Measurements from ENCODE around the gene C16orf92. TPM values are rescaled to one million over a fixed set of nuclear protein-coding genes. Genes with fewer than 3 reads are reported as not detected.

C16orf92 gene
- total RNA-seq, 1 experiment from 2014 or later = not detected

GRCh38 chr16:29978081-29978480 is 44.9 kb upstream of the C16orf92 start:
- intact Hi-C loops (cut with micrococcal nuclease; ENCODE audit: unreplicated experiment) = no loop called here
- no TSS peak for BruUV-seq (replicated peaks)
- peaks cover 28% of the 10 kb centered on the region for H3K36me3 ChIP-seq (ENCODE audit: control insufficient read depth, insufficient read depth, low read length)

DNA sequence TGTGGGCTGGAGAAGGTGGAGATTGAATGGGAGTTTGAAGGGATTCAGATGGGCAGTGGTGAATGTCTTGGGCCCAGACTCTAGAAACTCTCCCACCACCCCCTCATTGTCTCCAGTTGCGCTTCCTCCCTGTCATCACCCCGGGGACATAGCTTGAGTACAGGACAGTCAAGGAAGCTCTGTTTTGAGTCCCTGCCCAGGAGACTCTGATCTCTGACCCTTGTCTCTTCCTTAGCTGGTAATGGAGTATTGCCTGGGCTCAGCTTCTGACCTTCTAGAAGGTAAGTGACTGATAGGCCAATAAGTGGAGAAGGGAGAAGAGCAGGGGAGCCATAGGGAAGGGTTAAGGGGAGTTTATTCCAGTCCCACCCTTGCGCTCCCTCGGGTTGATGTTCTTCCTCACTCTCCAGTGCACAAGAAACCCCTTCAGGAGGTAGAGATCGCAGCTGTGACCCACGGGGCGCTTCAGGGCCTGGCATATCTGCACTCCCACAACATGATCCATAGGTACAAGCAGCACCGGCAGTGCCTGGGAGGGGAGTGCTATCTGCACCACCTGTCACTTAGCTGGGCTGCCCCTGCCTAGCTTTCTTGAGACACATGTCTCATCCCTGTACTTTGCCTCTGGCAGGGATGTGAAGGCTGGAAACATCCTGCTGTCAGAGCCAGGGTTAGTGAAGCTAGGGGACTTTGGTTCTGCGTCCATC is 44.3 kb upstream of the C16orf92 start:
- in situ Hi-C loops (cut with HindIII; ENCODE audit: low pct_unique_long_range_greater_than_20kb, low sequenced_read_pairs) = no loop called here
- intact Hi-C loops (cut with micrococcal nuclease; ENCODE audit: unreplicated experiment) = no loop called here
- no peaks in the 10 kb centered on the region for H3K9me3 ChIP-seq (ENCODE audit: control insufficient read depth, insufficient read depth, low read depth, low read length)
- ATAC-seq (no peak), DNase-seq (ENCODE audit: low read depth, low spot score) (no peak)
- peaks cover 19% of the 10 kb centered on the region for H3K4me1 ChIP-seq (ENCODE audit: control insufficient read depth, insufficient read depth, low read length)
- TF ChIP-seq POLR2AphosphoS5 (IDR thresholded peaks at IDR 0.05; ENCODE audit: low read depth, low read length) = no peak
- TF ChIP-seq CTCF (IDR thresholded peaks at IDR 0.05) = no peak
- TF ChIP-seq REST (IDR thresholded peaks at IDR 0.05; ENCODE audit: insufficient read depth in 1 of 2, low read depth in 2 of 2, low read length in 1 of 2) = no peak
- no peak for TF ChIP-seq SIN3A (IDR thresholded peaks at IDR 0.05; ENCODE audit: borderline replicate concordance, insufficient read depth, low read depth, low read length)
- no peak for TF ChIP-seq TCF7L2 (IDR thresholded peaks at IDR 0.05; ENCODE audit: low read depth, low read length)
- no peaks in the 10 kb centered on the region for H3K27me3 ChIP-seq (ENCODE audit: control insufficient read depth, insufficient read depth, low read length)
- H3K27ac ChIP-seq (ENCODE audit: low read length) = no peak overlapping the region
- no TSS peak for BruUV-seq (replicated peaks)
- ChIA-PET CTCF (no interaction called here), POLR2A (no interaction called here)
- H3K4me3 ChIP-seq (ENCODE audit: low read depth in 2 of 2, low read length in 2 of 2) = no peak overlapping the region
- H3K36me3 ChIP-seq (ENCODE audit: control insufficient read depth, insufficient read depth, low read length) = peaks cover 28% of the 10 kb centered on the region

More at GRCh38 chr16:29978081-29978480, 44.9 kb upstream of the C16orf92 start:
- TF ChIP-seq TCF7L2 (IDR thresholded peaks at IDR 0.05; ENCODE audit: low read depth, low read length) (no peak), POLR2AphosphoS5 (IDR thresholded peaks at IDR 0.05; ENCODE audit: low read depth, low read length) (no peak), REST (IDR thresholded peaks at IDR 0.05; ENCODE audit: insufficient read depth in 1 of 2, low read depth in 2 of 2, low read length in 1 of 2) (no peak), SIN3A (IDR thresholded peaks at IDR 0.05; ENCODE audit: borderline replicate concordance, insufficient read depth, low read depth, low read length) (no peak), CTCF (IDR thresholded peaks at IDR 0.05) (no peak)
- no peak for DNase-seq (ENCODE audit: low read depth, low spot score)
- ChIA-PET POLR2A (no interaction called here), CTCF (no interaction called here)
- ATAC-seq = no peak
- in situ Hi-C loops (cut with HindIII; ENCODE audit: low pct_unique_long_range_greater_than_20kb, low sequenced_read_pairs) = no loop called here
- no peaks in the 10 kb centered on the region for H3K9me3 ChIP-seq (ENCODE audit: control insufficient read depth, insufficient read depth, low read depth, low read length)
- H3K4me1 ChIP-seq (ENCODE audit: control insufficient read depth, insufficient read depth, low read length) = peaks cover 19% of the 10 kb centered on the region
- H3K27ac ChIP-seq (ENCODE audit: low read length) = no peak overlapping the region
- no peak overlapping the region for H3K4me3 ChIP-seq (ENCODE audit: low read depth in 2 of 2, low read length in 2 of 2)
- H3K27me3 ChIP-seq (ENCODE audit: control insufficient read depth, insufficient read depth, low read length) = no peaks in the 10 kb centered on the region
